K562 (cell line): Measurements from ENCODE around the gene EXOSC9. TPM values are rescaled to one million over a fixed set of nuclear protein-coding genes. Genes with fewer than 3 reads are reported as not detected.

Experiments used
- BCLAF1 ChIP-seq, 2 experiments: fragments of 450-650 bp in 1 of 2; IDR thresholded peaks; 2 replicates each; pipeline ENCODE4 v1.6.1; 2011 to 2017; ENCODE audit warnings: low read depth in 2 of 2, antibody characterized with exemption in 1 of 2, borderline replicate concordance in 1 of 2, low read length in 1 of 2, mild to moderate bottlenecking in 1 of 2, mixed read lengths in 1 of 2; ENCODE audit not compliant: control insufficient read depth in 1 of 2
- CLOCK ChIP-seq: fragments of 250-450 bp; sonication (Bioruptor Pico); IDR thresholded peaks from 2 replicates; pipeline ENCODE4 v1.4.0; 2020; ENCODE audit warnings: mild to moderate bottlenecking, moderate library complexity, borderline replicate concordance
- ETV6 ChIP-seq, 3 experiments: fragments of 150-350 bp in 1 of 3; sonication (generic) in 1 of 3; formaldehyde crosslinking in 1 of 3; IDR thresholded peaks; 2 replicates each; pipeline versions ENCODE4 v1.6.1 to v1.8.0; 2014 to 2022; ENCODE audit warnings: borderline replicate concordance in 2 of 3, low read depth in 2 of 3, antibody characterized with exemption in 1 of 3, low read length in 1 of 3, mild to moderate bottlenecking in 1 of 3, missing genetic modification reagents in 1 of 3
- FOXA3 ChIP-seq, 2 experiments: fragments of 450-650 bp in 1 of 2; sonication (generic) in 1 of 2; formaldehyde crosslinking; IDR thresholded peaks in 1 of 2; conservative IDR thresholded peaks in 1 of 2; 2 replicates each; pipeline versions ENCODE4 v1.4.0 to v1.8.0; 2020 to 2022; ENCODE audit warnings: mild to moderate bottlenecking in 2 of 2, missing genetic modification reagents in 1 of 2
- HMGN3 ChIP-seq: IDR thresholded peaks from 2 replicates; pipeline ENCODE4 v1.6.1; 2011; ENCODE audit warnings: borderline replicate concordance, low read depth, mild to moderate bottlenecking, mixed read lengths, low read length; ENCODE audit not compliant: insufficient read length; ENCODE audit errors: extremely low read depth
- LEF1 ChIP-seq: fragments of 450-650 bp; IDR thresholded peaks from 2 replicates; pipeline ENCODE4 v1.6.1; 2016; ENCODE audit warnings: mild to moderate bottlenecking
- RAD21 ChIP-seq, 2 experiments: fragments of 250-450 bp in 1 of 2; fragments of 450-650 bp in 1 of 2; sonication (Bioruptor Pico) in 1 of 2; formaldehyde crosslinking in 1 of 2; IDR thresholded peaks in 1 of 2; conservative IDR thresholded peaks in 1 of 2; 2 replicates each; pipeline versions ENCODE4 v1.4.0 to v1.8.0; 2020 to 2022; ENCODE audit warnings: mild to moderate bottlenecking in 2 of 2, moderate library complexity in 1 of 2
- SP2 ChIP-seq: IDR thresholded peaks from 2 replicates; pipeline ENCODE4 v1.6.1; 2011; ENCODE audit warnings: mild to moderate bottlenecking, low read depth, low read length, moderate library complexity; ENCODE audit not compliant: poor library complexity, severe bottlenecking; ENCODE audit errors: extremely low read depth
- TFAM ChIP-seq: fragments of 250-450 bp; sonication (Bioruptor Pico); conservative IDR thresholded peaks from 2 replicates; pipeline ENCODE4 v1.5.0; 2021; ENCODE audit warnings: mild to moderate bottlenecking, moderate library complexity
- ZNF121 ChIP-seq: sonication (generic); formaldehyde crosslinking; conservative IDR thresholded peaks from 2 replicates; pipeline ENCODE4 v1.8.0; 2022; ENCODE audit warnings: missing genetic modification reagents
- ZNF311 ChIP-seq: fragments of 250-450 bp; sonication (Bioruptor Pico); IDR thresholded peaks from 2 replicates; pipeline ENCODE4 v1.4.0; 2020; ENCODE audit warnings: mild to moderate bottlenecking, moderate library complexity
- ZNF407 ChIP-seq: fragments of 450-650 bp; IDR thresholded peaks from 2 replicates; pipeline ENCODE4 v1.6.1; 2016; ENCODE audit warnings: low read depth
- polyA plus RNA-seq, 8 experiments: library from polyadenylated mRNA; depleted of rRNA in 4 of 8; stranded (reverse) in 5 of 8; unstranded in 3 of 8; fragments of >200 nt; fragmentation: Nextera tagmentation in 2 of 8; fragmentation: Illumina TruSeq in 1 of 8; extraction: Ambion mirVana in 2 of 8; extraction: Trizol in 1 of 8; gene quantifications; 2 replicates each; pipeline versions ENCODE4 v1.2.1 to v1.2.3, GENCODE V29; 2011 to 2014; ENCODE audit warnings: inconsistent platforms in 1 of 8, missing spikeins in 1 of 8
- total RNA-seq, 7 experiments: library from RNA; depleted of rRNA in 6 of 7; stranded (reverse); fragments of >200 nt in 6 of 7; fragmentation: Illumina TruSeq in 2 of 7; extraction: Trizol in 2 of 7; gene quantifications; 2 replicates each; pipeline versions ENCODE4 v1.2.1 to v1.2.3, GENCODE V29; 2011 to 2021; ENCODE audit warnings: low replicate concordance in 1 of 7

The EXOSC9 gene
- total and polyA plus RNA-seq, 9 of the 15 experiments (the other 6 are each of a cell fraction or from before 2014, with no cell fraction given) = 64.7 to 166 (median 115) TPM

- no peak for TF ChIP-seq ETV6 (IDR thresholded peaks at IDR 0.05; ENCODE audit: borderline replicate concordance in 1 of 2, low read depth in 2 of 2, low read length in 1 of 2)
- no peak for TF ChIP-seq ETV6 (CRISPR knock-in tag; IDR thresholded peaks at IDR 0.05; ENCODE audit: borderline replicate concordance)
- TF ChIP-seq ZNF121 (CRISPR knock-in tag) = no peak
- peak in 1 of 2 experiments; percentile 65; a peak in 2 of 4 replicates for TF ChIP-seq FOXA3 (CRISPR knock-in tag; conservative IDR thresholded peaks at IDR 0.05 in 1 of 2, IDR thresholded peaks at IDR 0.05 in 1 of 2)
- no peak for TF ChIP-seq CLOCK
- TF ChIP-seq ZNF311 (CRISPR knock-in tag) = no peak
- TF ChIP-seq HMGN3 = no peak
- no peak for TF ChIP-seq SP2
- peak; percentile 86 for TF ChIP-seq LEF1
- TF ChIP-seq BCLAF1 (IDR thresholded peaks at IDR 0.05; ENCODE audit: borderline replicate concordance in 1 of 2, control insufficient read depth in 1 of 2, low read depth in 2 of 2, low read length in 1 of 2) = no peak
- TF ChIP-seq RAD21 (CRISPR knock-in tag; conservative IDR thresholded peaks at IDR 0.05 in 1 of 2, IDR thresholded peaks at IDR 0.05 in 1 of 2) = 0 out of 4 replicates have a peak, but pooled peaks of 1 of the 2 experiments have one; percentile 5
- no peak for TF ChIP-seq ZNF407
- no peak for TF ChIP-seq TFAM
Measured at GRCh38 chr4:121790976-121791375, 10.1 kb upstream of the EXOSC9 start (continued).
